Fibroblast of mammary gland (primary cell): ENCODE data around the gene ANAPC7.
A peak's percentile ranks its signal among the peaks of the same experiment; 100 is the strongest.
"Not testable (repeated sequence)": the region's sequence is repeated elsewhere in the genome, so short reads cannot be mapped to it uniquely, and the experiment has no call there.

Experiments used
- DNase-seq: peaks from one replicate; pipeline ENCODE4 v3.0.0-alpha.2; 2010; ENCODE audit warnings: low read depth
- H3K4me3 ChIP-seq: 2 replicates; pipeline ENCODE4 v1.5.1; 2011; ENCODE audit warnings: low read depth, mild to moderate bottlenecking, low read length, moderate library complexity; ENCODE audit not compliant: control insufficient read depth
- CTCF ChIP-seq: conservative IDR thresholded peaks from 2 replicates; pipeline ENCODE4 v1.5.1; 2011; ENCODE audit warnings: low read depth, low read length, inconsistent platforms; ENCODE audit not compliant: control insufficient read depth, insufficient read depth

The ANAPC7 gene

GRCh38 chr12:110340706-110341105, 62.8 kb downstream of the ANAPC7 start:
- no peak for TF ChIP-seq CTCF
- no peak for DNase-seq
- H3K4me3 ChIP-seq, result no peak overlapping the region

- not testable (repeated sequence) for DNase-seq, H3K4me3 ChIP-seq
Observed at GRCh38 chr12:110340261-110340660, 63.2 kb downstream of the ANAPC7 start.

GRCh38 chr12:110339184-110339952, 64.1 kb downstream of the ANAPC7 start:
- H3K4me3 ChIP-seq, result no peak overlapping the region
- no peak for TF ChIP-seq CTCF
- no peak for DNase-seq

GRCh38 chr12:110338754-110339153, 64.8 kb downstream of the ANAPC7 start:
- DNase-seq, result no peak
- TF ChIP-seq CTCF, result peak; percentile 12
- H3K4me3 ChIP-seq, result no peak overlapping the region

- no peak for DNase-seq
Observed at GRCh38 chr12:110337912-110338710, 65.4 kb downstream of the ANAPC7 start.

GRCh38 chr12:110335481-110336045, 67.9 kb downstream of the ANAPC7 start:
- no peak for DNase-seq
- H3K4me3 ChIP-seq, result no peak overlapping the region
- TF ChIP-seq CTCF, result no peak

More at GRCh38 chr12:110337912-110338710, 65.4 kb downstream of the ANAPC7 start:
- TF ChIP-seq CTCF, result no peak
- H3K4me3 ChIP-seq, result no peak overlapping the region

- no peak for TF ChIP-seq CTCF
- DNase-seq, result no peak
- H3K4me3 ChIP-seq, result no peak overlapping the region
Observed at GRCh38 chr12:110333201-110333600, 70.3 kb downstream of the ANAPC7 start.
